HG02588 (cell line): Measurements from ENCODE around the gene SLC24A4.

Experiments used
- ATAC-seq: cut with Tn5 transposase; IDR thresholded peaks from one replicate; pipeline ENCODE4 v1.9.1; 2021; ENCODE audit warnings: mild to moderate bottlenecking, moderate library complexity; ENCODE audit not compliant: unreplicated experiment

Gene SLC24A4

GRCh38 chr14:92472860-92473259 is 149.9 kb downstream of the SLC24A4 start:
- no peak for ATAC-seq

DNA sequence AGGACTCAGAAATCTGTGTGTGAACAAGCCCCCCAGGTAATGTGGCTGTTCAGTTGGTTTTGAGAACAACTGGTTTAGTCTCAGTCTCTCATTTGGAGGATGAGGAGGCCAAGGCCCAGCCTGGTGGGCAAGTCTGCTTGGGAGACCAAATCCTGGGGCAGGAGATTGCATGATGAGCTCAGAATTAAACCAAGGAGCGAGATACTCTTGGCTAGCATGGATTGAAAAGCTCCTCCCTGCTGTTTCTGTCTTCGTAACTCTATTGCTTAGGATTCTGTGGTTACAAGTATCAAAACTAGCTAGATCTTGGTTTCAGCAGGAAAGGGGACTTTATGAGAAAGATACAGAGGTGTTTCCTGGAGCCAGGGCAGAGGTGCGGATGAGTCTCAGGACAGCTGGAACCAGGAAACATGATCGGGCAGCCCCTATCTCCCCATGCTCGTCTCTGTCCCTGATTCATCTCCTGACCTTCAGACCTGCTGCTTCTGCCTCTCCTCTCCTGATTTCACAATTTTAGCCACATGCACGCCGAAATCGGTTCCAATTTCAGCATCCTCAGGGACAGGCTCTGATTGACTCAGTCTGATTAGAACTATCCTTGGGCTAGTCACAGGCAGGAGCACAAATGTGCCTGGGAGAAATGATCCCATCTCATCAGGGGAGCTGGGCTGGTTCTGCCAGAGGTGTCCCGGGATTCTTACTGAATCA is 150.4 kb downstream of the SLC24A4 start:
- no peak for ATAC-seq

DNA sequence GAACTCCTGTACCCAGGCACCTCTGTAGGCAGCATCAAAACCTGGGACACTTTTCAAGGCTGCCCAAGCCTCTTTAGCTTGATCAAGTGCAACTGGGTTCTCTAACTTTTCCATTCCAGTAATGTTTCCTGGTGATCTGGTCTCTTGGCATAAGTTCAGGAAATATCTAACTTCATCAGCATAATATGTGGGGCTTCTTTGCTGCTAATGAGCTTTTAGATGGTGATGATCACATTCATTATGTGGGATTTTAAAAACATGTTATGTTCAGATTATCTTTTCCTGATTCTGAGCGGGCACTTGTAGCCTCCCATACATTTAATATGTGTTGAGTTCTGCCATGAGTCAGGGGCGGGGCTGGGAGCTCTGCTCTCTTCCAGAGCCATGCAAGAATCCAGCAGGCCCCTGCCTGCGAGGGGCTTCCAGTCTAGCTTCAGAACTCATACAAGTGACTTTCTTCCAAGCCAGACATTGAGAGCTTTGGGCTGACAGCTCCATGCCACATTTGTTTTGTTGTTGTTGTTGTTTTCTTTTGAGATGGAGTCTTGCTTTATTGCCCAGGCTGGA is 151.1 kb downstream of the SLC24A4 start:
- no peak for ATAC-seq

GRCh38 chr14:92475037-92475436 is 152.1 kb downstream of the SLC24A4 start:
- no peak for ATAC-seq

DNA sequence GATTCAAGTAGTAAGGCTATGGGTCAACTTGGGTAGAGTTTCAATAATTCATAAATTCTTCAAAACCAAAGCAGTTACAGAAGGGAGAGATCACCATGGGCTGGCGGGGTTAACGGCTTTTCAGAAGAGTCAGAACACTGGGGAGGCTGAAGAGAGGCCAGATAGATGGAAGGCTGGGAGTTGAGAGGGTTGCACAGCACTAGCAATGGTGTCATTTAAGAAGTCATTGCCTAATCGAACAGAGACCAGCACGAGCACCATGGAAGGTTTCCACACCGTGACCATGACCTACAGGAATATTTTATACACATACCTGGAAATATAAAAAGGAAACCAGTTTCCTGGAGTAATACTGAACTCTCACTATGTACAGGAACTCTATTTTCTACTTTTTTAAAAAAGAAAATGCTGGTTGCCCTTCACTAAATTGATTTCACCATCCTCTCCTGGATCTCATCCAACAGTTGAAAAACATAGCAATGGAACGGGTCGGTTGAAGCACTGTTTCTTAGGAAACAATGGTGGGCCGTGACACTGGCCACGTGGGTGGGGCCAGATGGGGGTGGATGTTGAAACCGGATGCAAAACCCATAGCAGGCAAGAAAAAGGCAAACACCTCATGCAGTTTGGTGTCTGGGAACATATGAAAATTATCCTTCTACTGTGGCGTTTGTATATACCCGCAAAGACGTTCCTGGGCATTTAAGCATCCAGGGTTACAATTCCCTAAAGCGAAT is 152.7 kb downstream of the SLC24A4 start:
- ATAC-seq: no peak

DNA sequence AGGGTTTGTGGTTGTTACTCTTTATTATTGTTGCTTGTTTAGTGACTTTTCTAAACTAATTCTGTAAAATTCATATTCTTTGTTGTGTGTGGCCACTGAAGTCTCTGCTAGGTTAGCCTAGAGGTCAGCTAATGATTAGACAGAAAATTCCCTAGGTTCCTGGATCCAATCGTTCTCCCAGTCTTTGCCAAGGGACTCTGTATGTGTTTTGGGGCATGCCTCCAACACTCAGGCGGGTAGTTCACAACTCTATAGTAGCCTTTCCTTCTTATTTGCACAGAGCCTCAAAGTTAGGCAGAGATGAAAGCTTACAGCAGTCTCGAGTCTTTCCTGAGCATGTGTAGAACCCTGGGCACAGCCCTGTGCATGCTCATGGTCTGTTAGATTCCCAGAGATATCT is 157.9 kb downstream of the SLC24A4 start:
- no peak for ATAC-seq

DNA sequence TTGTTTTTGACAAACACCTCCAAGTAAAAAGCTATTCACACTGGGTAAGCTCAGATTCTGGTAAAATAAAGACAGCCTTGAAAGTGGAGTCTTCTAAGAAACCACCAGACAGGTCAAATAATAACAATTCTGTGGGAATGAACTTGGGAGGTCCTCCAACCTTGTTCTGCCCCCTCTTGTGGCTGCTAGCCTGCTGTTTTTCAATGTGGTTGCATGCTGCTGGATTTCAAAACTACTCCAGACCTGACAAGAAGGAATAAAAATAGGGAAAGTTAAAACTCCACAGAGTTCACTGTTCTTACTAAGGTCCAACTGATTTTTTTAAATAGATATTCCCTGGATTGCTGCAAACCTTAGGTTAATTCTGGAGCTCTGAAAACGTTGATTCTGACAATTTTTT is 158.4 kb downstream of the SLC24A4 start:
- ATAC-seq: no peak

- no peak for ATAC-seq
Observed at GRCh38 chr14:92481811-92482555, 159.0 kb downstream of the SLC24A4 start.

DNA sequence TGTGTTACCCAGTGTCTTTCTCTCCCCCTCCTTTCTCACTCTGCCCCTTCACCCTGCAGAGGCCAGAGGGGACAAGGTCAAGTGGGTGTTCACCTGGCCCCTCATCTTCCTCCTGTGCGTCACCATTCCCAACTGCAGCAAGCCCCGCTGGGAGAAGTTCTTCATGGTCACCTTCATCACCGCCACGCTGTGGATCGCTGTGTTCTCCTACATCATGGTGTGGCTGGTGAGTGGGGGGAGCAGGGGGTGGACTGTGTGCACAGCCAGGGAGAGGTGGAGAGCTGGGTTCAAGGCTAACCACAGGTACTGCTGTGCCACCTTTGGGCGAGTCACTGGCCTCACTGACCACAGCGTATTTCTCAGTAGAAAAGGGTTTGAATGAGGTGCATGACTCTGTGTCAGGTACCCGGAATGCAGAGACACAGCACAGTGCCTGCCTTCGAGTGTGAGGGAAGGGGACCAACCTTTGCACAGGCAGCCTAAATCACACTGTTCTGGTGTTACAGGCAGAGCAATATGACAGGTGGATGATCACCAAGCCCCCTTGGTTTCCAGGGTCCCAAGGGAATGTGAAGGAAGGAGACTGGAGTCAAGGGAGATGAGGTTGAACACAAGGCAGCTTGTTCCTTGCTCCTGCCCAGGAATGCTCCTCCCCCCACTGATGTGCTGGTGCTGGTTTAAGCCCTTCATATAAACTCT is 159.8 kb downstream of the SLC24A4 start:
- no peak for ATAC-seq

DNA sequence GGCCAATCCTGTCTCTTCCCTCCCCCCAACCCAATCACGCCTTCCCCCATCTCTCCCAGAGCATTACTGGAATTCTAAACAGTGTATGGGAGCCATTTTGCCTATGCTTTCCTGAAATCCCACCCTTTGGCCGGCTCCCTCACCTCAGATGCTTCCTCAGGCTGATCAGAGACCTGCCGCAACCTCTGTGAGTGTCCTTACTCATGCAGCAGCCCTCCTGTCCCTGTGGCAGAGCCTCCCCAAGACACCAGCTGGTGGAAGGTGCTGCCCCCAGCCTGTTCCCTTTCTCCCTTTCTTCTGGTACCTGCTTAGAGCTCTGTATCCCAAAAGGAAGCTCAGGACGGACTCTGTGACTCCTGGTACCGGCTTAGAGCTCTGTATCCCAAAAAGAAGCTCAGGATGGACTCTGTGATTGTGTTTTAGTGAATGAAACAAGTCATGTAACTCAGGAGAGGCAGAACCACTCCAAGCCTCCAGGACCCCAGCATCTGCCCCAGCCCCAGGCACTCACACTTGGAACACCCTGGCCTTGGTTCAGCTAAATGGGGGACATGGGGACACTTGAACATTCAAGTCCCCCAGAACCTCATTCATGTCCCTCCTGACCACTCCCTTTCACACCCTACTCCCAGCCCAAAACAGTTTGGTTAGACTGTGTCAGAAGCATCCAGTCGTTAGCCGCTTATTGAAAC is 161.3 kb downstream of the SLC24A4 start:
- no peak for ATAC-seq

DNA sequence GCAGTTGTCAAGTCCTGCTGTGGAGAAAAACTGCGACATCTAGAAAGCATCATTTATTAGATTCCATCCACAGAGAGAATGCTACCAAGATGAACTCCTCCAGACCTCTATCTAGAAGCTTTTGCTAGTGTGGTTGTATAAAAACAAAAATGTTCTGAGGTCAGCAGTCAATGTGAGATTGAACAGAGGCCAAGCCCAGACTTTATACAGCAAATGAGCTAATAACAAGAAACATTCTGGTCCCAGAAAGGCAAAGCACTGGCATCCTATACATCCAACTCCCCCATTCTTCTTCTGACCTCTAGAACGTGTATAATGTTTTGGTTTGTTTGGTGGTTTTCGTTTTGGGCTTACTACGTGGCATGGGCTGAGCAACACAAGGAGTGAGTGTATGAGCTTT is 163.9 kb downstream of the SLC24A4 start:
- ATAC-seq: no peak

GRCh38 chr14:92487513-92488133 is 164.7 kb downstream of the SLC24A4 start:
- ATAC-seq: no peak

- no peak for ATAC-seq
Observed at GRCh38 chr14:92489394-92490238, 166.7 kb downstream of the SLC24A4 start.

DNA sequence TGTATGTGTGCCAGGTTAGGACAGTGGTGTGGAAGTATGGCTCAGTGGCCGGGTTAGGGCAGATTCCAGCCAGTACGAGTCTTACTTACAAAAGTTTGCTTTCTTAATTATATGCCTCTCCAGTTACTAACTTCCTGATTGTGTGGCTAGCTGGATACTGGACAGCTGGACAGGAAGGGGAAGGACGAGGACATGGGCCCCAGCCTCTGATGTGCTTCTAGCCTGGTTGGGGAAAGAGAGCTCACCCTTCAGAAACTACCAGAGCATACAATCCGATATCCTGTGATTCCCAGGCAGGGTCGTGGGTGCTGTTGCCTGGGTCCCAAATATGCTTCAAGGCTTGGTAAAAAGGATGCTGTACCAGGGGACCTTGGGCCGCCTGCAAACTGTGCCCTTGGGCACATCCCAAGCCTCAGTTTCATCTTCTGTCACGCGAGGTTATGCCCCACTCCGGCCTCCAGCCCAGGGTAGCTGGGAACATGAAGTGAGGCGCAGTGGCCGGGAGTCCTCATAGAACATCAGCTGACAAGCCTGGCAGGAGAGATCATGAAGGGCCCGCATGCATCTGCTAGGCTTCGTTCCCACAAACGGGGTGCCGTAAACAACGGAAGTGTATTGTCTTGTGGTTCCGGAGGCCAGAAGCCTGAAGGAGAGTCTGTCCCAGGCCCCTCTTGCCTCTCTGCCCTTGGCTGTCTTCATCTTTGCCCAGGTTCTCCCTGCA is 167.4 kb downstream of the SLC24A4 start:
- no peak for ATAC-seq

GRCh38 chr14:92491782-92492181 is 168.8 kb downstream of the SLC24A4 start:
- ATAC-seq: no peak

DNA sequence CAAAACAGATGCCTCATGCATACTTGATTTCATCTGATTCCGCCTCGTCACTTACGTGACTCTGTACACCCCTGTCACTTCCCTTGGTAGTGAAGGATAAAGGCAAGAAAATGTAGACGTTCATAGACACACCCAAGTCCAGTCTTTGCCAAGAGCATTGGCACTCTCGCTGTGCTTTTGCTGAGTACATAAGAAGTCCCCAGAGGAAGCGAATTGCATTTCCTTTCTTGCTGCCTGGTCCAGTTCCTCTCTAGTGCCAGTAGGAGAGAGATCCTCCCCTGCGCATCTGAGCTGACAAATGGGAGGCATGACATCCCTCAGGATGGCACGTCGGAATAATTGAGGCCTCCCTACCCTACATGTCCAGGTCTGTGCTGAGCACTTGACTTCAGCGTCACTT is 169.3 kb downstream of the SLC24A4 start:
- ATAC-seq: no peak

DNA sequence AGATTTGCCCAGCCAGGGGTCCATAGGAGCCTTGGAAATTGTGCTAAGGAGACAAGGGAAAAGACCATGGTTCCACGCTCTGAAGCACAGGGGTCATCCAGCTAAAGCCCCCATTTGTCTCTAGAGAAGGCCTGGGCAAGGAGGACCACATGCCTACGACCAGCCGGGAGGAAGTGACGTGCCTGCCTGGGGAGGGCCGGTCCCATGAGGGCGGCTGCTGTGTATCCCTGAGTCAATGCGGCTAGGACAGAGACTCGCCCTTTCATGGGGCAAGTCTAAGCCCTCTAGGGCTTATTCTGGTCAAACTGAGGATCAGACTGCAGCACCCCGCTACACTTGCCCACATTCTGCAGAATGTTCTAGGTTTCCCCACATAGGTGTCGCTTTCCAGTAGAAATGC is 170.1 kb downstream of the SLC24A4 start:
- no peak for ATAC-seq

- no peak for ATAC-seq
Observed at GRCh38 chr14:92493492-92493891, 170.5 kb downstream of the SLC24A4 start.
